ENCODE measurements around the gene OXCT1.
"Not testable (repeated sequence)": the region's sequence is repeated elsewhere in the genome, so short reads cannot be mapped to it uniquely, and the experiment has no call there.

OXCT1 gene

DNA sequence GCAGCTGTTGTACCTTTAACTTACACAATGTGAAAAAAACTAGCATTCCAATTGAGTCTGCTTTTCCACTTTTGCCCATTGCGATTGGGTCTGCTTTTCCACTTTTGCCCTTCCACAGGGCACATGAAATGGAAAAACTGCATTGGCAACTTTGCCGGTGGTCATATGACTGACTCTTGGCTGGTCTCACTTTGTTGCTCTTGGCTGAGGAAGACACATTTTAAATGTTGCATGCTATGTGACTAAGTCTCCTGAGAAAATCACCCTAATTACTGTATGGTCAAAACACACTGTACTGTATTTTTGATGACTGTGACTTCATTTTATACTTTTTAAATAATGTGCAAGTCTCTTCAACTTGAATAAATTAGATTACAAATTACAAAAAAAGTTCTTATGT, 1.6 kb upstream of the OXCT1 start:
- no peak for DNase-seq (ENCODE audit: low spot score)

DNA sequence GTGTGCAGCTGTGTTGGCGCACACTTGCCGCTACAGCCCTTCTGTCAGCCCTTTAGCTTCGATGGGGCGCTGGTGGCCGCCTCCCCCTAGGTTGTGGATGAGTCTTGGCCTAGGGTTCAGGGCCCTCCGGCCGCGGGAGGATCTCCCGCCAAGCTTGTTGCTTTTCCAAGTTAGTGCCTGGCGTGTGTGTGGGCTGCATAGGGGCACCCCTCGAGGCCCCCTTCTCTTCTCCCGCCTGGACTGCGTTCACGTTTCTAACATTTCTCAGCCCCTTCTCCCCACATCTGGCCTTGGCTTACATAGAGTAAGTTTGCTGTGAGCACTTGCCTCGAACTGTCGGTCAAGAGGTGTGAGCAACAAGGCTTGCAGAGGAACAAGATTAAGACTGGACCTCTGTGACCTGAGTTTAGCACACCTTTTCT, 413 bp upstream of the OXCT1 start:
- no peak for DNase-seq (ENCODE audit: low spot score)

DNA sequence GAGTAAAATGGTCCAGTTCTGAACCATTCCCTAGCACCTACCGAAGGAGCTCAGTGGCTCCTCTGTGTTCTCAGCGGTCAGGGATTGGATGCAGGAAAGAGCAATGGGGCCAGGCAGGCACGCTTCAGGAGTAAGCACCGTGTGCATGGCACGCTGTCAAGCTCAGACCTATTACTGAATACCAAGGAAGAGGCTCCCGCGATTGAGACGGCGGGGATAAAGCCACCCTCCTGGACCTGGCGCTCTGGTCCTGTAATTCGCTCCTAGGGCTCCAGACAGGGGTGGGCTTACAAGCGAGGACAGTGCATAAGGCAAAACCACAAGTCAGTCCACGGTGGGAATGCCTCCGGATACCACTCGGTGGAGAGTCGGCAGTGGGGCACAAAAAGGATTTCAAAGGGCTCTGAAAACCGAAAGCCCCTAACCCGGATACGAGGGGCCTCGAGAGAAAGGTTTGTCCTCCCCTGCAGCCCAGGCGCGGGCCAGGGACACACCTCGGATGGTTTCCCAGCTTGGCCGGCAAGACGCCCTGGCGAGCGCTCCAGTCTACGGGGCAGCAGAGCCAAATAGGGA, 988 bp downstream of the OXCT1 start:
- no peak for DNase-seq (ENCODE audit: low spot score)

DNA sequence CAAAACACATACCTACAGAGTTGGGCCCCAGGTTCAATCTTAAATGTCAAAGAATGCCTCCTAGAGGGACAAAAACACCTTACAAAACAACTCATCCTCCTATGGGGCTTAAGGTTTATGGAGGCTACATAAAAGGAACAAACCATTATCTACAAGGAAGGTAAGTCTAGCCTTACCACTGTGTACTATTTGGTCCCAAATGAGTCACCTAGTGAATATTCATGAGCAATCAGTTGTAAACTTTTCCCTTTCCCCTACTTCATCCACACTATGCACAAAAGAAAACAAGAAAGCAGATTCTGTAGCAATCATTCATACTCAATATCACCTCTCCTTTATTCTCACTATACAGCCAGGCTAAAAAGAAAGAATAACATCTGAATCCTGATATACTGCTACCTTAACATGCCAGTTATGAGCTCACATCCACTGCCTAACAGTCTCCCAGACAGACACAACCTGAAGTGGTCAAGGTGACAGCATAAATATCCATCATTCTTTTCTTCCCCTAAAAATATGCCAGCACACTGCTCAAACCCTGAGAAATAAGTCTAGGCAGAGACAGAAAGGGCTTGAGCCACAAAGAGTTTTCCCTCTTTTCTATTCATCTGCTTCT, 6.2 kb downstream of the OXCT1 start:
- no peak for DNase-seq (ENCODE audit: low spot score)

DNA sequence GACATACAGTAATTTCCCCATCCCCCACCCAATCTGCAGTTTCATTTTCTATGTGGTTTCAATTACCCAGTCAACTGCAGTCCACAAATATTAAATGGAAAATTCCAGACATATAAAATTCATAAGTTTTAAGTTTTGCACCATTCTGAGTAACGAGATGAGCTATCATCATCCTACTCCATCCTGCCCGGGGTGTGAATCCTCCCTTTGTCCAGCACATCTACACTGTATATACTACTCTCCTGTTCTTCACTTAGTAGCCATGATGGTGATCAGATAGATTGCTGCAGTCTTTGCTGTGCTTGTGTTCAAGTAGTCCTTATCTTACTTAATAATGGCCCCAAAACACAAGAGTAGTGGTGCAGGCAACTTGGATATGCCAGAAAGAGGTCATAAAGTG, 11.3 kb downstream of the OXCT1 start:
- no peak for DNase-seq (ENCODE audit: low spot score)

DNA sequence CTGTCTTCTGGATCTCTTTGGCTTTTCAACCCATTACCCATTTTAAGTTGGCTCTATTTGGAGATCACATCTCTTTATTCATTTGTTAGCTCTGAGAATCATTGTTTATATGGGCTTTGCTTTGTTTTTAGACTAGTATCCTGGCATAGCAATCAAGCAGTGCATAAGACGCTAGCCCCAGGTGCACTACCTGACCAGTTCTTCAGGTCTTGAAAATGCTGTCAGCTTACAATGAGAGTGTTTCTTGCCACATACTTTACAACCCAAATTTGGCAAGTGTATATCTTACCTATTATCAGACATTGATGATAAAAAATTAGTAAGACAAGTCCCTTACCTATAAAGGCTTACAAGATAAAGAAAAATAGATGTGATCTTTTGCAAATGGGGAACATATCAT, 12.2 kb downstream of the OXCT1 start:
- no peak for DNase-seq (ENCODE audit: low spot score)

DNA sequence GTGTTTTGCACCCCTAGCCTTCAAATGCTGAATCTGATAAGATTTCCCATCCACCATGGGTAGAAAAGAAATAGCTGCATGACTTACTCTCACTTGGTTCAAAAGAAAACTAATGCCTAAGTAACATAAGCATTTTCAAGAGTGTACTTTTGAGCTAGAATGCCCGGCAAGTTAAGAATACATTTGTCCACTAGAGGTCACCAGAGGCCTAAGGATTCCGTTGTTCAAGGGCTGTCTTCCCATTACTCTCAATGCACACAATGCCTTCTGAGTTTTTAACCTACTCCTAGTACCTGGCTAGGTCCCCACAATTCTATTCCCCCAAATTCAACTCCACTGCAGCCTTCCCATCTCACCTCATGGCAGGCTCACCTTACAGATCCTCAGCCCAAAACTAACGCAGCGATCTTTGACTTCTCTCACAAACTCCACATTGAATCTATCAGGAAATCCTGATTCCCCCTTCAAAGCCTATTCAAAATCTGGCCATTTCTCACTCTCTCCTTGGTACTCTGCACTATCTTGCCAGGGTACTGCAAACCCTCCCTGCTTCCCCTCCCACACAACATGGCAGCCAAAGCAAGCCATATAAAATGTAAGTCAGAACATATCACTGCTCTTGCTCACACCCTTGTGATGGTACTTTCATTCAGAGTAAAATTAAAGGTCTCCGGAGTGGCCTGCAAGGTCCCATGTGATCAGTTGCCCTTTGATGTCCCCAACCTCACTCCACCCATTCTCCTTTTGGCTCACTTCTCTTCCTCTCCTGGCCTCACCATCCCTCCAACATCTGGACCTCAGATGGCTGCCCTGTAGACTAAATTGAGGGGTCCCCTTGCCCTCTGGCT, 13.4 kb downstream of the OXCT1 start:
- DNase-seq (ENCODE audit: low spot score), result peak; percentile 82

DNA sequence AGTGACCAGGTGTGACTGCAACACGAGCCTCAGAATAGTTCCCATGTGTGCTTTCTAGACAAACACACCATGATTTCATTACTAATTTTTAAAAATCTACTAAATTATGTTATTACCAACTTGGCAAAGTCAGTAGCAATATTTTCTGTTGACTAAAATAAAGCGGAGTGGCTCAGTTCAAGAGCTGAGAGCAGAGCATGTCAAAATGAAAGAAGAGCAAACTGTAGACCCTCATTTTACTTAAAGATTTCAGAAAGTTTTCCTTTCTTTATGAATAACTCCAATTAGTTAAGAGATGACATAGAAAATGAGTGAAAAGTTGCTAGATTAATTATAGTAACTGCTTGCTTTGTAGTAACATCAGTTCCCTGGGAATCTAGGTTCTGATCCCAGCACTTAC, 17.9 kb downstream of the OXCT1 start:
- no peak for DNase-seq (ENCODE audit: low spot score)

DNA sequence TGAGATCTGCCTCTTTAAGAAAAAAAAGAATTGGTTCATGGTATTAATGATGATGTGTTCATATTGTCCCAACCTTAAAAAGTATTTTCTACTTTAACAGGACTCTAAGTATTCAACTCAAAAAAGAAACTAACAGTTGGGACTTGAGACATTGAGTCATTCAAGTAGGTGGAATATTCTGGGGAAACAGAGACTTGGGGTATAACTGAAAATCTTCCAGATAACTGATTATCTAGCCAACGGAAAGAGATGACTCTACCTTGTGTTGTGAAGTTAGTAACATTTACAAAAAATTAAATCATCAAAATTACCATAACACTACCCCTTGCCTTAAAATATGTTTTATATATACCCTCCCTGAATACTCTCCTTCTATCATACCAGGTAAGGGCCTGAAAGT, 19.1 kb downstream of the OXCT1 start:
- no peak for DNase-seq (ENCODE audit: low spot score)

DNA sequence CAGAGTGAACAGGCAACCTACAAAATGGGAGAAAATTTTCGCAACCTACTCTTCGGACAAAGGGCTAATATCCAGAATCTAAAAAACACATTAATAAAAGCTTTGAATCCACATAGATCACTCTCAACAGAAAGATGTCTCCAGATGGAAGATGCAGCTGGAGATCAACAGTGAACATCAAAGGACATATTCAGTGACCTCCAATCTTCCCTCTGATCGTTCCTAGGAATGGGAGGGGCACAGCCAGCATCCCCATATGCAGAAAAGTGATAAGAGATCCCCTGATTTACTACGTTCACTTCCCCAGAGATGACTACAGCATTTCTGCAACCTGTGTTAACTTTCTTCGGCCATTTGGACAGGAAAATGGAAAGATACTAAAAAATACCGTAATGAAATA, 21.2 kb downstream of the OXCT1 start:
- DNase-seq (ENCODE audit: low spot score), result no peak

DNA sequence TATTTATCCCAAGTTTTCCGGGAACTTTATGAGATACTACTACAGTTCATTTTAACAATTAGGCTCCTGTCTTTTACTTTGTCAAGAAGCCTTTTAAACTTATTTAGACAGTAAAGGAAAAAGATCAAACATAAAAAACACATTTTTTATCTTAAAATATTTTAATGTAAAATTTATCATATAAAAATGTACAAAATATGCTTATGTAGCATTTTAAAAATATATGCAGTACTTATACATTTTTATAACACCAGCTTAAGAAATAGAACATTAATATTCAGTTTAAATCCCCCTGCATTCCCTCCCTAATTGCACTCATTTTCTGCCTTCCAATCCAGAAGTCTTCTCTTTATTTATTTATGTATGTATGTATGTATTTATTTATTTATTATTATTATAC, 24.5 kb downstream of the OXCT1 start:
- DNase-seq (ENCODE audit: low spot score), result not testable (repeated sequence)

DNA sequence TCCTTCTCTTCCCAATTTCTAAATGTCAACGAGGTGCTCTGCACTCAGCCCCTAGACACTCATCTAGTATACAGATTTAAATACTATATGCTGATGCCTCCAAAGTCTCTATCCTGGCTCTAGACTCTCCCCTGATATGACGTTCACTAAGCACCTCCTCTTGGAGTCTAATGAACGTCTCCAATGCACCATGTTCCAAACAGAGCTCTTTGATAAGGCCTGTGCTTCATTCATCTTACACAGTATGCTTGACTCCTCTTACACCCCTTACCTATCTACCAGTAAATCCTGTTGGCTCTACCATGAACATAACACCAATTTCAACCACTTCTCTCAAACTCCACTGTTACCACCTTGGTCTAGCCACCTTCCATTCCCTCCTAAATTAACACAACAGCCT, 25.7 kb downstream of the OXCT1 start:
- no peak for DNase-seq (ENCODE audit: low spot score)

DNA sequence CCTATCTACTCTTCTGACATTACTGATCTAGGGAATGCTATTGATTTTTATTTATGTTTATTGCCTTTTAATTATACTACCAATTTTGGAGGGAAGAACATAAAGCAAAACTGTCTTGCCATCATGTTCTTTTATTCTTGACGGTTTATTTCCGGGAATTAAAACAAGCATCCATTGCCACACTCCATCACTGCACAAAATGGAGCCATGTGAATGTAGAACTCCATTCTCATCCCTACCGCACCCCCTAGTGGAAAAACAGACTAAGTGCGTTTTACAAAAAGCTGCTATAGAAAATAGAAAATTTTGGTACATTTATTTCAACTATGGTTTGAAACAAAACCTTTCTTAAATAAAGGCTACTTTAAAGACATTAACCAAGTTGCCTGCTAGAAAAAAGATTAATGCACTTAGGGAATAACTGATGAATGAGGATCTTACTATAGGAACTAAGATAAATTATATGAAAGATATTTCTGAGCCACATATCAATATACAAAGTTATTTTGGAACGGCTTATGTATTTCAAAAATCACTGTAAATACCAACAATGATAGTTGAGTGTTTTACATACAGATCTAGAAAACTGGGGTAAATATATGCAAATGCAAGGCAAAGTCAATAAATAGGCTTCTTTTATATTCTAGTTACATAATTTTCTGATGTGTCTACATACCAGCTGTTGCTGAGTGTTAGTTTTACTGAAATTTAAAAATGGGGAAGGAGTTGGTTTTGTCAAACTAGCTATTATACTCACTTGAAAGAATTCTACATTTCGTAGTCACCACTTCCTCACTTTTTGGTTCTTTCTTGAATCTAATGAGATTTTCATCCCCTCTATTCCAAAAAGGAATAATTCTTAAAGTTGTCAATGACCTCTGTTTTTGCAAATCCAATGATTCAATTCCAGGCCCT, 26.5 kb downstream of the OXCT1 start:
- DNase-seq (ENCODE audit: low spot score), result peak; percentile 46

DNA sequence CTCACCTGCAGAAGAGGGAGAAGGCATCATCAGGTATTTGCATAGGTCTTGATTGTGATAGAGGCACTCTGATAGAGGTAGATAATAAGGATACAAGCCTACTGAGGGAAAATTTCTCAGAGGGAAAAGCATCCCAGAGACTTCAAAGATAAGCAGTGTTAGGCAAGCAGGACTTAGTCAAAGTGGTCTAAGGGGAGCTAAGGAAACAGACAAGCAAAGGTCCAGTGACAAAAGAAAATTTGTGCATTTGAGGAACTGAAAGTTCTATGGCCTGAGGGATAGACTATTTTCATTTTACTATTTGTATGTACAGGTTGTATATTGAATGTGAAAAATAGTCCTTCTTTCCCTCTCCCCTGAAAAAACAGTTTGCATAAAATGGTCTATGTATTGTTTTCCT, 27.4 kb downstream of the OXCT1 start:
- DNase-seq (ENCODE audit: low spot score), result no peak

DNA sequence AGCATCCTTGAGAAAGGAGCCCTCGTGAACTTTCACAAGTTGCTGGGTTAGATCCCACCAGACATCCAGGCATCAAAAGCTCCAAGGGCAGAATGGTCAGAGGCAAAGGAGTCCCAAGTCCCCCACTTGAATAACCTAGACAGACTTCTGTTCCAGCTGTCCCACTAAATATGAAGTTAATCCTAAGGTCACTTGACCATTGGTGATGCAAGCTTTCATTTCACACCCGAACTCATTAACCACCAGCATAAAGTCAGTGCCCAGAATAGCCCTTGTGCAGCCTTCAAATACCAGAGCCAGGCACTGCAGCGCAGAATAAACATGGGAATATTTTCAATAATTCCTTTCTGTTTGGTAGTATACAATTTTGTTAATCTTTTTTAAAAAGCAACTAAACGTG, 28.9 kb downstream of the OXCT1 start:
- no peak for DNase-seq (ENCODE audit: low spot score)

DNA sequence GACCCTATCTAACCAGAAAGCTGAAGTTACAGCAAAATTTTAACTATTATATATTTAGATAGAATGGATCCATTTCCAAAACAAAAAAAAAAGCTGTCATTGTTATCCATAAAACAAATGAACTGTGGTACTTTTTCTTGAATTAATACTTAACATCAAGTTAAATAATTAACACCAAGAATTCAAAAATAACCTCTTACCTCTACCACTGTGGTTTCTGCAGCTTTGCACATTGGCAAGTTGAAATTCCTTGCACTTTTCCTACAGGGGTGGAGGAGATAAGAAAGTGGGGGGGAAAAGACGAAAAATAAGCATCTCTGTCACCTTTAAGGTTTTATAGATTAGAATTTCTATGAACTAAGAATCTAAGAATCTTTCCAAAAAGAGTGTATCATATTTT, 30.0 kb downstream of the OXCT1 start:
- DNase-seq (ENCODE audit: low spot score), result no peak

DNA sequence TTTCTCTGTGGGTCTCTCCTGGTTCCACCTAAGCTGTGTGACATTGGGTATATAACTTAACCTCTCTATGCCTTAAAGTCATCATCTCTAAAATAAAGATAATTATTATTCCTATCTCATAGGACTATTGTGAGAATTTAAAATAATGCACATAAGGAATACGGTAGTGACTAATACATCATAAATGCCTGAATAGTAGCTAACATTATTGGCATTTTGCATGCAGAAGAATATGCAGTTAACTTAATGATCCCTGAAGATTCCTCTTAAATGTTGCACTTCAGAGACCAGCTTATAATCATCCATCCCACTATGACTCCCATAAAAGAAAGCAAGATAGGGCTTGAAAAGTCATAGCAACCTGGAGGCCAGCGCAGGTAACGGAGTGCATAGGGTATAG, 32.4 kb downstream of the OXCT1 start:
- no peak for DNase-seq (ENCODE audit: low spot score)

DNA sequence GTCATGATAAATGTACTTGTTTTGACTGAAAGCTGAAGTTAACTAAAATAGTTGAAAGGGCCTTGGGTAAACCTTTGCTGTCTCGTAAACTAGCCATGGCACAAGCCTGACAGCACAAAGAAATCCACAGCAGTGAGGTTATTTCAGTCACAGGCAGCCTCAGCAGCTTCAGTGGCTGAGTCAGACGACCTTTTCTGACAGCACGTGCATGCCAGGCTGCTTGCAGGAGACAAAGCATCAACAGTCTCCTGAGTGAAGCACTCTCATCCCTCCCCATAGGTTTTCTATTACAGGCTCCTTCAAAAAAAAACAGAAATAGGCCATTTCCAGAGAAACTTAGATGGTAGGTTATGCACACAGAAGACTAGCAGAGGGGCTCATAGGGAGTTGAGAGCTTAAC, 34.6 kb downstream of the OXCT1 start:
- DNase-seq (ENCODE audit: low spot score), result no peak

DNA sequence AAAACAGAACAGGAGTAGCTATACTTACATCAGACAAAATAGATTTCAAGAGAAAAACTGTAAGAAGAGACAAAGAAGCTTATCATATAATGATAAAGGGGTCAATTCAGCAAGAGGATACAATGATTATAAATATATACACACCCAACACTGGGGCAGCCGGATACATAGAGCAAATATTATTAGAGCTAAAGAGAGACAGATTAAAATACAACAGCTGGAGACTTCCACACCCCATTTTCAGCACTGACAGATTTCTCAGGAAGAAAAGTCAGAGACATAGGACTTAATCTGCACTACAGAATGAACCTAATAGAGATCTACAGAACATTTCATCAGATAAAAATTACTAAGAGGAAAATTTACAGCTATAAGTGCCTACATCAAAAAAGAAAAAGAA, 35.7 kb downstream of the OXCT1 start:
- DNase-seq (ENCODE audit: low spot score), result no peak

DNA sequence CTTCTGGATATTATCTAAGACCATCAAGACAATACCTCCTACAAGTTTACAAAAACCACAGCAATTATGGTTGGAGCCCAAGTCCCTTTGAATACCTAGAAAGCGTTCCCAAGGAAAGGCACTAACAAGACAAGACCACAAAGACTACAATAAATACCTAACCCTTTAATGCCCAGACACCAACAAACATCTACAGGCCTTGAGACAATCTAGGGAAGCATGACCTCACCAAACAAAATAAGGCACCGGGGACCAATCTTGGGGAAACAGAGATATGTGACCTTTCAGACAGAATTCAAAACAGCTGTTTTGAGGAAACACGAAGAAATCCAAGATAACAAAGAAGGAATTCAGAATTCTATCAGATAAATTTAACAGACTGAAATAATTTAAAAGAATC, 37.8 kb downstream of the OXCT1 start:
- no peak for DNase-seq (ENCODE audit: low spot score)

DNA sequence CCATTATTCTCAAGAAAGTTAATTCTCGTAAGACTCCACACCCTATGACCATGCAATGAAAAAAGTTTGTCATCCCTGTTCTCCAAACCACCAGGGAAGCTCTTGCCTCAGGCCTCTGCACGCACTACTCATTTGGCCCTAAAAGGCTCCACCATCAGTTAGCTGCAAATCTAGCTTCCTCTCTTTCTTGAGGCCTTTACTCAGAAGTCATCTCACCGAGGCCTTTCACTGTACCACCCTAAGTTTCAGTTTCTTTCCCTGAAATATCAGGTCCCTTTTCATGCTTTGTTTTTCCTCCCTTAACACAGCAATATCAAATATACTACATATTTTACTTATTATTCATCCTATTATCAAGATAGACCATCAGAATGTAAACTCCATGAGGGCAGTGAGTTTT, 39.1 kb downstream of the OXCT1 start:
- DNase-seq (ENCODE audit: low spot score), result no peak

DNA sequence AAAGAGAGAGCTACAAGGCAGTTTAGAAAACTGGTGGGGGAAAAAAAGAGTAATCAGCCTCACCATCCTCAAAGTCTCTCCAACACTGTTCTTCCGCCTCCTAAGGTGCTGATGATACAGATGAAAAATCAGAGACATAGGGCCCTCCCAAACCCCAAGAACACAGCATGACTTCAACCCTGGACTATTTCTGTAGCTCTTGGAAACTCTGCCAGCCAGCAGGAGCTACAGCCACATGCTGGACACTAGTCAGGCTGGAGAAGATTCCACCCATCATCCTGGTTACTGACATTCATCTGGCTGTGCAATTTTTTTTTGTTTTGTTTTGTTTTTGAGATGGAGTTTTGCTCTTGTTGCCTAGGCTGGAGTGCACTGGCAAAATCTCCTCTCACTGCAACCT, 42.4 kb downstream of the OXCT1 start:
- DNase-seq (ENCODE audit: low spot score), result no peak

DNA sequence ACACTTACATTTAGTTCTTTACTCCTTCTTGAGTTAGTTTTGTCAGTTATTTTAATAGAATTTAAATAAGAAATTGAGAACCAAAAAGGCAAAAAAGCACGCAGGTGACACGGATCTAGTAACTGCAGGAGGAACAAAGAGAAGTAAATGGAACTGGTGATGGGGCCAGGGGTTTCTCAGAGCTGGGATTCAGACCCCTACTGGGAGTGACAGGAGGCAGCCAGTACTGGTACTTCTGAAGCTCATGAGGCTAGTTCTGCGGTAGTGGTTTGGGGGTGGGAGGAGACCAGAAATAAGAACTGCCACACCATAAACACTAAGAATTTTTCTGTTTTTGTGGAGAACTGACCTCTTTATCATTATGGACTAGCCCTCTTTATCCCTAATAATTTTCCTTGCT, 48.2 kb downstream of the OXCT1 start:
- DNase-seq (ENCODE audit: low spot score), result no peak

Data from CD4-positive, alpha-beta T cell treated with Interleukin-15 for 4 hours (primary cell).